Measurements from ENCODE around the gene MCRS1.

GRCh38 chr12:49538510-49539403 is 29.2 kb downstream of the MCRS1 start, which contains the start of gene KCNH3:
- TF ChIP-seq CTCF (IDR thresholded peaks at IDR 0.05 in 4 of 5, conservative IDR thresholded peaks at IDR 0.05 in 1 of 5) (no peak), POLR2A (IDR thresholded peaks at IDR 0.05) (no peak)
